SH-SY5Y (cell line): ENCODE measurements around the gene AMBRA1.

Experiments used
- GATA2 ChIP-seq: IDR thresholded peaks from 2 replicates; pipeline ENCODE4 v1.6.1; 2011; ENCODE audit warnings: mild to moderate bottlenecking, low read depth, low read length
- GATA3 ChIP-seq: IDR thresholded peaks from 2 replicates; pipeline ENCODE4 v1.6.1; 2011; ENCODE audit warnings: low read depth, mild to moderate bottlenecking, low read length, moderate library complexity

AMBRA1 gene

GRCh38 chr11:46493791-46494190, 100.0 kb downstream of the AMBRA1 start:
- TF ChIP-seq GATA3, result no peak
- TF ChIP-seq GATA2, result no peak

GRCh38 chr11:46492532-46492931, 101.3 kb downstream of the AMBRA1 start:
- TF ChIP-seq GATA2, result no peak
- no peak for TF ChIP-seq GATA3

GRCh38 chr11:46491661-46492330, 102.0 kb downstream of the AMBRA1 start:
- TF ChIP-seq GATA2, result no peak
- no peak for TF ChIP-seq GATA3

- TF ChIP-seq GATA3 (no peak), GATA2 (no peak)
Observed at GRCh38 chr11:46490666-46491065, 103.2 kb downstream of the AMBRA1 start.

- TF ChIP-seq GATA3, result no peak
- no peak; the same call in 1 of the 2 replicates for TF ChIP-seq GATA2
Observed at GRCh38 chr11:46489656-46490560, 103.9 kb downstream of the AMBRA1 start.

- peak; percentile 97 for TF ChIP-seq GATA3
- peak; percentile 88 for TF ChIP-seq GATA2
Observed at GRCh38 chr11:46485856-46486443, 107.9 kb downstream of the AMBRA1 start.

- TF ChIP-seq GATA2, result no peak
- TF ChIP-seq GATA3, result no peak
Observed at GRCh38 chr11:46484101-46484500, 109.7 kb downstream of the AMBRA1 start.

- TF ChIP-seq GATA3 (peak; percentile 86), GATA2 (peak; percentile 98)
Observed at GRCh38 chr11:46480909-46481308, 112.9 kb downstream of the AMBRA1 start.

- TF ChIP-seq GATA2 (no peak), GATA3 (no peak)
Observed at GRCh38 chr11:46480166-46480726, 113.6 kb downstream of the AMBRA1 start.

GRCh38 chr11:46479601-46480000, 114.2 kb downstream of the AMBRA1 start:
- TF ChIP-seq GATA2 (no peak), GATA3 (no peak)

- TF ChIP-seq GATA3 (no peak), GATA2 (no peak)
Observed at GRCh38 chr11:46478196-46478595, 115.6 kb downstream of the AMBRA1 start.

- TF ChIP-seq GATA2 (no peak), GATA3 (no peak)
Observed at GRCh38 chr11:46477136-46477535, 116.7 kb downstream of the AMBRA1 start.

- TF ChIP-seq GATA3 (no peak), GATA2 (no peak)
Observed at GRCh38 chr11:46475926-46476545, 117.8 kb downstream of the AMBRA1 start.
